Upper lobe of left lung (tissue), 6 donors: Measurements from ENCODE around the gene GRIK1. TPM values are rescaled to one million over a fixed set of nuclear protein-coding genes. Genes with fewer than 3 reads are reported as not detected.

Source experiments
- ATAC-seq, 2 donors: fragments of 200-7000 bp; cut with Tn5 transposase; one replicate each; pipeline ENCODE4 v1.9.1; 2022; ENCODE audit warnings: mild to moderate bottlenecking in 2 of 2, moderate library complexity in 2 of 2; ENCODE audit not compliant: low FRiP score in 2 of 2
- DNase-seq, 2 donors: peaks; one replicate each; pipeline ENCODE4 v3.0.0-alpha.2; 2019 to 2020
- H3K27ac ChIP-seq, 4 donors: fragments of 200-600 bp; sonication (generic); one replicate each; pipeline ENCODE4 v1.5.1; 2016 to 2019
- H3K27me3 ChIP-seq, 4 donors: fragments of 200-600 bp; sonication (generic); one replicate each; pipeline ENCODE4 v1.5.1; 2017 to 2019
- H3K36me3 ChIP-seq, 4 donors: fragments of 200-600 bp; sonication (generic); one replicate each; pipeline ENCODE4 v1.5.1; 2016 to 2019
- H3K4me1 ChIP-seq, 4 donors: fragments of 200-600 bp; sonication (generic); one replicate each; pipeline ENCODE4 v1.5.1; 2018 to 2019
- H3K4me3 ChIP-seq, 4 donors: fragments of 200-600 bp; sonication (generic); one replicate each; pipeline ENCODE4 v1.5.1; 2017 to 2019; ENCODE audit warnings: mild to moderate bottlenecking in 2 of 4, moderate library complexity in 1 of 4
- H3K9me3 ChIP-seq, 4 donors: fragments of 200-600 bp; sonication (generic); one replicate each; pipeline ENCODE4 v1.5.1; 2018 to 2019
- CTCF ChIP-seq, 6 experiments: fragments of 450-650 bp in 4 of 6; fragments of 200-600 bp in 2 of 6; sonication (generic) in 2 of 6; IDR thresholded peaks; one replicate each; pipeline ENCODE4 v1.5.1; 2016 to 2019; ENCODE audit warnings: antibody characterized with exemption in 6 of 6
- EP300 ChIP-seq, 4 donors: sonication (generic); formaldehyde crosslinking; IDR thresholded peaks; one replicate each; pipeline ENCODE4 v1.5.1; 2017; ENCODE audit warnings: antibody characterized with exemption in 4 of 4, control low read depth in 2 of 4
- POLR2A ChIP-seq, 4 donors: fragments of 450-650 bp; IDR thresholded peaks; one replicate each; pipeline ENCODE4 v1.5.1; 2016 to 2017; ENCODE audit warnings: antibody characterized with exemption in 4 of 4, mild to moderate bottlenecking in 2 of 4
- POLR2AphosphoS5 ChIP-seq, 2 donors: sonication (generic); formaldehyde crosslinking; IDR thresholded peaks; one replicate each; pipeline ENCODE4 v1.5.1; 2017; ENCODE audit warnings: antibody characterized with exemption in 2 of 2
- WGBS, 2 donors: methylation state at CpG; one replicate each; pipeline ENCODE4 v1.1.5; 2017 to 2018; 5-methylcytosine and 5-hydroxymethylcytosine counted together
- total RNA-seq, 6 donors: library from RNA; depleted of rRNA in 4 of 6; stranded (reverse); fragments of >200 nt in 4 of 6; gene quantifications; one replicate each; pipeline versions ENCODE4 v1.1.0 to v1.2.1, GENCODE V29; 2016 to 2021
- donor health status: DM: no; HTN: no; CAD: no; lungs with moderate emphysema.
- donor health status: DM: no; HTN: yes; CAD: no; lungs with severe emphysema.

Gene GRIK1
- total RNA-seq, 6 donors from 2014 or later = 0.15 TPM; not detected in 5

DNA sequence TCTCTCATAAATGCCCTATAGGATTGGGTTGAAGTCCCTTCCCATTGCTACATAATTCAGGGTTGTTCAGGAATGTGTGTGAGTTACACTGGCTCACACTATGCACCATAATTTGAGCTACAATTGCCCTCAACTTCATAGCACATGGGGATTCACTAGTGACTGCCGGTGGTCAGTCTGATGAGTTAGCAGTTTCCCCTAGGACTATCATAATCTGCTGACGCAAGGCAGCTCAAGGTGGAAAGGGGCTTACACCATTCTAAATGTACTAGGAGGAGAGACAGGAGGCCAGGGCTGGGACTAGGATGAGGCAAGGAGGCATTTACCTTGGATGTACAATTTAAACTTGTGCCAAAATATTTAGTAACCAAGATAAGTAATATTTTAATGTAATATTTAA is 224.7 kb downstream of the GRIK1 start:
- ATAC-seq (no peak), DNase-seq (no peak)
- WGBS, 2 donors = 100% methylated on average over 2 of the region's 2 CpGs
- TF ChIP-seq POLR2A (IDR thresholded peaks at IDR 0.05) (no peak), POLR2AphosphoS5 (IDR thresholded peaks at IDR 0.05) (no peak), EP300 (IDR thresholded peaks at IDR 0.05) (no peak), CTCF (IDR thresholded peaks at IDR 0.05) (no peak)
- peaks cover 0 to 4% (median 2%) of the 10 kb centered on the region in 4 donors for H3K9me3 ChIP-seq
- no peaks in the 10 kb centered on the region for H3K4me1 ChIP-seq
- no peak overlapping the region for H3K27ac ChIP-seq
- no peaks in the 10 kb centered on the region for H3K36me3 ChIP-seq
- no peak overlapping the region for H3K4me3 ChIP-seq
- no peaks in the 10 kb centered on the region for H3K27me3 ChIP-seq

DNA sequence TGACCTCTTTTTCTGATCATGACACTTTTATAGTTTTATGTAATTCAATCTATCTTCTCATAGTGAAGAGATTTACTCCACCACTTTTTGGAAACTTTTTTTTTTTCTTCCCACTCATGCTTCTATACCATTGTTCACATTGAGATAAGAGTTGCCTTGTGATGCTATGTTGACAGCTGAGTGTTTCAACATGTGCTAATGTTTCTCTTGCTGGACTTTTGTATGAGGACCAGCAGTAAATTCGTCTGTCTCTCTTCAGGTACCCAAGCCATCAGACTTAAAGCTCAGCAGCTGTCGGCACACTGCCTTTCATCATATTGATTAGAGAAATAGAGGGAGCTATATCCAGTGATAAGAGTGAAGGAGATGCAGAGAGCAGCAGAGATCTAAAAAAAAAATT is 227.0 kb downstream of the GRIK1 start:
- ATAC-seq (no peak), DNase-seq (no peak)
- Histone ChIP-seq H3K4me1 (no peaks in the 10 kb centered on the region), H3K4me3 (no peak overlapping the region), H3K27me3 (no peaks in the 10 kb centered on the region), H3K27ac (no peak overlapping the region), H3K9me3 (peaks cover 0 to 4% (median 2%) of the 10 kb centered on the region in 4 donors), H3K36me3 (no peaks in the 10 kb centered on the region)
- TF ChIP-seq POLR2AphosphoS5 (IDR thresholded peaks at IDR 0.05) (no peak), EP300 (IDR thresholded peaks at IDR 0.05) (no peak), POLR2A (IDR thresholded peaks at IDR 0.05) (no peak), CTCF (IDR thresholded peaks at IDR 0.05) (no peak)
- 49 to 64% methylated on average over 2 of the region's 2 CpGs for WGBS, 2 donors

GRCh38 chr21:29711236-29711635 is 228.6 kb downstream of the GRIK1 start:
- ATAC-seq (no peak), DNase-seq (no peak)
- TF ChIP-seq POLR2A (IDR thresholded peaks at IDR 0.05) (no peak), EP300 (IDR thresholded peaks at IDR 0.05) (no peak), CTCF (IDR thresholded peaks at IDR 0.05) (no peak), POLR2AphosphoS5 (IDR thresholded peaks at IDR 0.05) (no peak)
- Histone ChIP-seq H3K27me3 (no peaks in the 10 kb centered on the region), H3K4me3 (no peak overlapping the region), H3K27ac (no peak overlapping the region), H3K36me3 (no peaks in the 10 kb centered on the region), H3K4me1 (no peaks in the 10 kb centered on the region), H3K9me3 (no peaks in the 10 kb centered on the region)

- H3K4me1 ChIP-seq = no peaks in the 10 kb centered on the region
- no peak for TF ChIP-seq CTCF (IDR thresholded peaks at IDR 0.05)
- no peak for TF ChIP-seq EP300 (IDR thresholded peaks at IDR 0.05)
- TF ChIP-seq POLR2A (IDR thresholded peaks at IDR 0.05) = no peak
- no peak for TF ChIP-seq POLR2AphosphoS5 (IDR thresholded peaks at IDR 0.05)
- H3K36me3 ChIP-seq = no peaks in the 10 kb centered on the region
- no peak overlapping the region for H3K4me3 ChIP-seq
- H3K27me3 ChIP-seq = no peaks in the 10 kb centered on the region
- no peak overlapping the region for H3K27ac ChIP-seq
- H3K9me3 ChIP-seq = no peaks in the 10 kb centered on the region
- DNase-seq (no peak), ATAC-seq (no peak)
- 68 to 79% methylated on average over 3 of the region's 3 CpGs for WGBS, 2 donors
Observed at GRCh38 chr21:29710498-29710897, 229.3 kb downstream of the GRIK1 start.

- Histone ChIP-seq H3K4me1 (no peaks in the 10 kb centered on the region), H3K36me3 (no peaks in the 10 kb centered on the region), H3K9me3 (no peaks in the 10 kb centered on the region), H3K27me3 (no peaks in the 10 kb centered on the region), H3K4me3 (no peak overlapping the region), H3K27ac (no peak overlapping the region)
- WGBS, 2 donors = 59 to 85% methylated on average over 4 of the region's 4 CpGs
- TF ChIP-seq EP300 (IDR thresholded peaks at IDR 0.05) = no peak
- no peak for TF ChIP-seq CTCF (IDR thresholded peaks at IDR 0.05)
- TF ChIP-seq POLR2AphosphoS5 (IDR thresholded peaks at IDR 0.05) = no peak
- TF ChIP-seq POLR2A (IDR thresholded peaks at IDR 0.05) = no peak
- DNase-seq = no peak
- ATAC-seq = no peak
Observed at GRCh38 chr21:29708401-29708800, 231.4 kb downstream of the GRIK1 start.
